ENCODE data around the gene SS18L1.

Gene SS18L1

DNA sequence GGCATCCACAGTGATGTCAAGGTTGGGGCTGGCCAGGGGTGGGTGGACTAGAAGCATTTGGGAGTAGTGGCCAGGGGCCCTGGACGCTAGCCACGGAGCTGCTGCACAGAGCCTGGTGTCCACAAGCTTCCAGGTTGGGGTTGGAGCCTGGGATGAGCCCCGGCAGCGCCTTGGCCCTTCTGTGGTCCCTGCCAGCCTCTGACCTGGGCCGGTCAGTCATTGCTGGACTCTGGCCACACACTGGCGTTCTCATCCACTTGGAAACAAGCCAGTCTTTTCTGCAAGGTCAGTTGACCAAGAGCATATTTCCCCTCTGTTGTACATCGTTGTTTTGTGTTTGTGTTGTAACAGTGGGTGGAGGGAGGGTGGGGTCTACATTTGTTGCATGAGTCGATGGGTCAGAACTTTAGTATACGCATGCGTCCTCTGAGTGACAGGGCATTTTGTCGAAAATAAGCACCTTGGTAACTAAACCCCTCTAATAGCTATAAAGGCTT lies 8.8 kb upstream of the SS18L1 start:
- H3K4me3 ChIP-seq (ENCODE audit: low read depth, low read length): no peak overlapping the region
- TF ChIP-seq, protein P1, sequence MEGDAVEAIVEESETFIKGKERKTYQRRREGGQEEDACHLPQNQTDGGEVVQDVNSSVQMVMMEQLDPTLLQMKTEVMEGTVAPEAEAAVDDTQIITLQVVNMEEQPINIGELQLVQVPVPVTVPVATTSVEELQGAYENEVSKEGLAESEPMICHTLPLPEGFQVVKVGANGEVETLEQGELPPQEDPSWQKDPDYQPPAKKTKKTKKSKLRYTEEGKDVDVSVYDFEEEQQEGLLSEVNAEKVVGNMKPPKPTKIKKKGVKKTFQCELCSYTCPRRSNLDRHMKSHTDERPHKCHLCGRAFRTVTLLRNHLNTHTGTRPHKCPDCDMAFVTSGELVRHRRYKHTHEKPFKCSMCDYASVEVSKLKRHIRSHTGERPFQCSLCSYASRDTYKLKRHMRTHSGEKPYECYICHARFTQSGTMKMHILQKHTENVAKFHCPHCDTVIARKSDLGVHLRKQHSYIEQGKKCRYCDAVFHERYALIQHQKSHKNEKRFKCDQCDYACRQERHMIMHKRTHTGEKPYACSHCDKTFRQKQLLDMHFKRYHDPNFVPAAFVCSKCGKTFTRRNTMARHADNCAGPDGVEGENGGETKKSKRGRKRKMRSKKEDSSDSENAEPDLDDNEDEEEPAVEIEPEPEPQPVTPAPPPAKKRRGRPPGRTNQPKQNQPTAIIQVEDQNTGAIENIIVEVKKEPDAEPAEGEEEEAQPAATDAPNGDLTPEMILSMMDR (conservative IDR thresholded peaks at IDR 0.05; ENCODE audit: low read depth, low read length): no peak
- peak; percentile 70 for DNase-seq (ENCODE audit: low read depth)

DNA sequence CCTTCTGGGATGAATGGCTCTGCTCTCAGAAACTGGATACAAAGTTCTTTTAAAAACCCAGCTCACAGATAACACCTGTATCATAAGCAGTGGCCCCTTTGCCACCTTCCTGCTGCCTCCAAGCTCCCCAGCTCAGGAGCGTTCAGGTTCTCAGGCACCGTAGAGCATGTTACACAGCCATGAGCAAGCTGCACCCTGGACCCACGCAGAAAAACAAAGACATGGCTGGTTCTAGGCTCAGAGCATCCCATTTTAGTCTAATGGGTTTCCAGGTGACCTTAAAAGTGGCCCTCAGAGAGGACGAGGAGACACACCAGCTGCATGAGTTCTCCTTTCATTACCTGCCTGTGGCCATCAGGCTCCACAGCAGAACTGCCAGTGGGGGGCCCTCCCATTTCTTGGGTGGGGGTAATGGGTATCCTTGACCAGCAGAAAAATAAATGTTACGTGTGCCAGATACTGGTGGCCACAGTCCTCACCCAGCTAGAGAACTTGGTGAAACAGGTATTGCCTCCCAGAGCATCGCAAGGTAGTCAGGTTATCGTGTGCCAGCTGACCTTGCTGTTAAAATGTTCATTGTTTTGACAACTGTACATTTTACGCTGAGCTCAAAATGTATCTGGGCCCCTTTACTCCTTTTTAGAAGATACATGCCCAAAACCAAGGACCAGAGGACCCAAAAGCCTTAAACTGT lies 7.8 kb upstream of the SS18L1 start:
- no peak overlapping the region for H3K4me3 ChIP-seq (ENCODE audit: low read depth, low read length)
- DNase-seq (ENCODE audit: low read depth): no peak
- TF ChIP-seq, protein P1 (conservative IDR thresholded peaks at IDR 0.05; ENCODE audit: low read depth, low read length): no peak

DNA sequence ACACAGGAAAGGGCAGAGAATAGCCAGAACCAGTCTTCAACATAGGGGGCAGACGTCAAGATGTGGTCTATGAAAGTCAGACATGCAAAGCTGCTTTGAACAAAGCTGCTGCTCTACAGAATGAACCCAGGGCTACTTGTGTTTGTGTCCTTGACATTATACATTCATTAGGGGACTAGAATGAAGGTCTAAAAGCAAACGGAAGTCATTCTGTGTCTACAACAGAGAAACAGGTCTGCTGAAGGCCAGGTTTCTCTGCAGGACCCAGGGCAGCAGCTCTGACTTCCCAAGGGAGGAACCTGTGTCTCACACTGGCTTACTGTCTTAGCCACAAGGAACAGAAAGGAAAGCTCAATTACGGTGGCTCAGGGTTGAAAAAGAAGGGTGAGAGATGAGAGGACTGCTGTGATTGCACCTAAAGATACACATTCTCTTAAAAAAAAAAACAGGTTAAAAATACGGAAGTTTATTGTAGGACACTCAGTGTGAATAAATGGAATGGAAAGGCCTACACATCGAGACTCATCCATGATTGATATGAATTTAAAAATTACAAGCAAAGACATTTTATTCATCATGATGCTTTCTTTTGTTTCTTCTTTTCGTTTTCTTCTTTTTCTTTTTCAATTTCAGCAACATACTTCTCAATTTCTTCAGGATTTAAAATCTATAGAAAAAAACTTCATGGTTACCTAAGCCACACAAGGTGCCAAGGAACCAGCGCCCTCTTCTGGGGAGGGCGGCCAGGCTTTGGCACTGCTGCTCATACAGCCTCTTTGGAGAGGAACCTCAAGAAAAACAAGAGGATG lies 7.1 kb upstream of the SS18L1 start:
- DNase-seq (ENCODE audit: low read depth): peak; percentile 83
- no peak overlapping the region for H3K4me3 ChIP-seq (ENCODE audit: low read depth, low read length)
- TF ChIP-seq, protein P1 (conservative IDR thresholded peaks at IDR 0.05; ENCODE audit: low read depth, low read length): peak; percentile 94

DNA sequence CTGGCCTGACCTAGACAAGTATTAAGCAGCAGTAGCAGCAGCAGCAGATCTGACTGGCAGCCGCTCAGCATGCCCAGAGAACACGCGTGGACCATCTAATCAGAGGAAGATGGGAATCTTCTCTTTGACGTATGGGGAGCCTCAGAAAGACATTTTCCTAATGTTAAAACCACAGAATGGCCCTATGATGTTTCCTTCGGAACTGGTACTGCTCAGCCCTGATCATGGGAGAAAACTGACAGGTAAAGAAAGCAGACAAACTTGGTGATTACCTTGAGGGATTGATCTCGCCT lies 6.5 kb upstream of the SS18L1 start:
- no peak for DNase-seq (ENCODE audit: low read depth)
- H3K4me3 ChIP-seq (ENCODE audit: low read depth, low read length): no peak overlapping the region
- TF ChIP-seq, protein P1 (conservative IDR thresholded peaks at IDR 0.05; ENCODE audit: low read depth, low read length): no peak

DNA sequence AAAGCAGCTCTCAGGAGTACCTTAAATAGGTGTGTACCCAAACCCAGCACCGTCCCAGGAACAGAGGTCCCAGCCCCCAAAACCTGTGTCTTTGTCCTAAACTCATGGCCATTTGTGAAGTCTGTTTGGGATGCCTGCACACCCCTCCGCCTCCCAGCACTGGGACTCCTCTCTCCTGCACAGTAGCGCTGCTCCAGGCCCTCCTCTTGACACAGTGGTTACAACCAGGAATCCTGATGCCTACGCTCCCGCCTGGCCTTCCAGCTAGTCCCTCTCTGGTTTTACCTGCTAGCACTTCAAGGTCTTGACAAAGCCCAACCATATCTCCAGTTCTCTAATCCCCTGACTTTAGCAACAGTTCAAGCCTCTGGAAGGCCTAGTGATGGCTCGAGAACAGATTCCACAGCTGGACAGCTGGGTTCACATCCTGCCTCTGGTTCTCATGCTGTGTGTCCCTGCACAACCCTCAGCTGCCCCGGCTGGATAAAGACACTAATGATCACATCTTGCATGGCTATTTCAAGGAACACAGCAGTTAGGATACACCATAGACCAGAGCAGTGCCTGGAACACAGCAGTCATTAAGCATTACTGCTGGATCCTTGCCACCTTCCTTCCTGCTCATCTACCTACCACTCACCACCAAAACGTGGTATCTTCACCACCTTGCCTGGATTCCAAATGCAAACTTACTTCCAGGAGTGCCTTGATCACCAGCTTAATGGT lies 5.9 kb upstream of the SS18L1 start:
- TF ChIP-seq, protein P1 (conservative IDR thresholded peaks at IDR 0.05; ENCODE audit: low read depth, low read length): no peak
- H3K4me3 ChIP-seq (ENCODE audit: low read depth, low read length): no peak overlapping the region
- DNase-seq (ENCODE audit: low read depth): no peak

DNA sequence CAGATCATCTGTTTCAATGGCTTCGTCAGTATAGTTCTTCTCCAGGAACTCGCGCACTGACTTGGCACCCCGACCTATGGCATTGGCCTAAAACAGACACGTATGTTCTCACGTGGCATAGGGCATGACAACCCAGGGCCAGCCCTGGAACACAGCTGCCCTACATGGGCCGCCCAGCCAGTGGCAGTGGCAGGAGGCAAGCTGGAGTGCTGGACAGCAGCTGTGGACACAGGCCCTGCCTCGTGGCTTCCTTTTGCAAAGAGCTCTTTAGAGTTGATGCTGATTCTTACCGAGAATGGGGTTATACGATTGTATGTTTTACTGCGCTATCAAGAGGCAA lies 5.4 kb upstream of the SS18L1 start:
- DNase-seq (ENCODE audit: low read depth): no peak
- TF ChIP-seq, protein P1 (conservative IDR thresholded peaks at IDR 0.05; ENCODE audit: low read depth, low read length): no peak
- no peak overlapping the region for H3K4me3 ChIP-seq (ENCODE audit: low read depth, low read length)

All from choroid plexus epithelial cell (primary cell).